ENCODE results near the gene SERPINA6.

DNA sequence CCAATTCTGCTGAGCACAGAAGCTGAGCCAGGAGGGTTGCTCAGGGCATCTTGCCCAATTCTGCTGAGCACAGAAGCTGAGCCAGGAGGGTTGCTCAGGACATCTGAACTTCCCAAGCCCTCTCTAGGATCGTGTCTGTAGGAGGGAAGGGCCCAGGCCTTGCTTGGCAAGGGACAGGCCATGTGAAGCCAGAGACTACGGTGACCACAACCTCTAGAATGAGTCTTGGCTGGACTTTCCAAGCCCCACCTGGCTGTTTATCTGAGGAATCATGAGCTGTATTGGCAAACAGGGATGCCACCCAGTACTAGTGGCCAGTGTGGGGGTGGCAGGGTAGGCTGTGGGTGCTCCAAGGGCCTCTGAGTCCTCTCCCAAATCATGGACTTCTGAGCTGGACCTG is 7.7 kb upstream of the SERPINA6 start:
- TF ChIP-seq CTCF (IDR thresholded peaks at IDR 0.05; ENCODE audit: low read depth, low read length) = no peak
- TF ChIP-seq EZH2phosphoT487 (IDR thresholded peaks at IDR 0.05; ENCODE audit: low read depth) = no peak

All from OCI-LY3 (cell line).